Endothelial cell of umbilical vein (primary cell): ENCODE data around the gene TMEM62. TPM values are rescaled to one million over a fixed set of nuclear protein-coding genes. Genes with fewer than 3 reads are reported as not detected.

ENCODE experiments used
- BruUV-seq: library from RNA; stranded (reverse); fragments of 400-500 nt; replicated peaks from 2 replicates; lab custom pipeline; 2021; lab: Mats Ljungman, UMichigan
- CTCF ChIA-PET: fragments of 300-600, 350-600 bp; sonication (Branson Sonifier 250); formaldehyde crosslinking; loops from one replicate; lab custom pipeline; 2021; ENCODE audit warnings: antibody characterized with exemption, inconsistent platforms; lab: Charles Lee
- POLR2A ChIA-PET: fragments of 300-600, 350-600 bp; sonication (Branson Sonifier 250); formaldehyde crosslinking; loops from one replicate; lab custom pipeline; 2021; ENCODE audit warnings: antibody characterized with exemption, inconsistent platforms; lab: Charles Lee
- DNase-seq: peaks from one replicate; pipeline ENCODE4 v3.0.0-alpha.2; 2011; ENCODE audit warnings: low read depth, low spot score
- FAIRE-seq: peaks from 2 replicates; lab custom pipeline; 2011; peaks lifted over from hg19 to GRCh38; lab: Jason Lieb, UNC
- H2AFZ ChIP-seq: 2 replicates; pipeline ENCODE4 v1.6.0; 2012; ENCODE audit warnings: low read depth, low read length, control low read depth, inconsistent platforms
- H3K27ac ChIP-seq: 2 replicates; pipeline ENCODE4 v1.5.1; 2011; ENCODE audit warnings: low read depth, mild to moderate bottlenecking, control low read depth, low read length, moderate library complexity; ENCODE audit not compliant: insufficient read depth
- H3K27me3 ChIP-seq, 2 experiments: 2 replicates each; pipeline versions ENCODE4 v1.6.0 to v1.6.1; 2011; ENCODE audit warnings: low read length in 2 of 2, mixed read lengths in 1 of 2; ENCODE audit not compliant: control insufficient read depth in 2 of 2, insufficient read depth in 2 of 2
- H3K36me3 ChIP-seq, 2 experiments: 2 replicates in 1 of 2; 3 replicates in 1 of 2; pipeline ENCODE4 v1.5.1; 2011; ENCODE audit warnings: low read length in 2 of 2, mild to moderate bottlenecking in 1 of 2, moderate library complexity in 1 of 2; ENCODE audit not compliant: control insufficient read depth in 2 of 2, insufficient read depth in 2 of 2; ENCODE audit errors: extremely low read depth in 1 of 2
- H3K4me1 ChIP-seq: 3 replicates; pipeline ENCODE4 v1.5.1; 2011; ENCODE audit warnings: mild to moderate bottlenecking, low read length; ENCODE audit not compliant: control insufficient read depth, insufficient read depth; ENCODE audit errors: extremely low read depth
- H3K4me2 ChIP-seq: 2 replicates; pipeline ENCODE4 v1.6.1; 2011; ENCODE audit warnings: low read length, control low read depth, mixed read lengths; ENCODE audit not compliant: insufficient read depth
- H3K4me3 ChIP-seq, 3 experiments: fragments of 200-600 bp in 1 of 3; sonication (generic), shearing (Covaris generic) in 1 of 3; replicated peaks in 1 of 3; 2 replicates each; pipeline ENCODE4 v1.5.1; 2011 to 2016; ENCODE audit warnings: control low read depth in 3 of 3, low read length in 3 of 3, mild to moderate bottlenecking in 2 of 3, inconsistent platforms in 1 of 3, low read depth in 1 of 3, moderate library complexity in 1 of 3; ENCODE audit not compliant: insufficient read depth in 1 of 3
- H3K79me2 ChIP-seq: 2 replicates; pipeline ENCODE4 v1.6.0; 2012; ENCODE audit warnings: low read length, inconsistent platforms; ENCODE audit not compliant: control insufficient read depth, insufficient read depth
- H3K9ac ChIP-seq: replicated peaks from 2 replicates; pipeline ENCODE3; 2011; ENCODE audit warnings: low read length, control low read depth; ENCODE audit not compliant: insufficient read depth; ENCODE audit errors: extremely low read depth
- H3K9me1 ChIP-seq: replicated peaks from 3 replicates; pipeline ENCODE4 v1.6.0; 2011; ENCODE audit warnings: mild to moderate bottlenecking, low read length; ENCODE audit not compliant: control insufficient read depth, insufficient read depth; ENCODE audit errors: extremely low read depth
- H3K9me3 ChIP-seq: replicated peaks from 2 replicates; pipeline ENCODE4 v1.5.1; 2012; ENCODE audit warnings: low read length, inconsistent platforms; ENCODE audit not compliant: control insufficient read depth, insufficient read depth
- H4K20me1 ChIP-seq: replicated peaks from 2 replicates; pipeline ENCODE3; 2011; ENCODE audit warnings: mild to moderate bottlenecking, low read length; ENCODE audit not compliant: control insufficient read depth, insufficient read depth; ENCODE audit errors: extremely low read depth
- FOS ChIP-seq: IDR thresholded peaks from 2 replicates; pipeline ENCODE4 v1.6.1; 2011; ENCODE audit warnings: mild to moderate bottlenecking, low read length, moderate library complexity, borderline replicate concordance; ENCODE audit not compliant: insufficient read depth
- MYC ChIP-seq: IDR thresholded peaks from one replicate; pipeline ENCODE4 v1.6.1; 2011; ENCODE audit warnings: mild to moderate bottlenecking, low read depth, low read length
- POLR2A ChIP-seq: IDR thresholded peaks from 2 replicates; pipeline ENCODE4 v1.6.1; 2012; ENCODE audit warnings: low read depth, mild to moderate bottlenecking, control low read depth, low read length
- POLR2AphosphoS5 ChIP-seq: IDR thresholded peaks from 2 replicates; pipeline ENCODE4 v1.6.1; 2012; ENCODE audit warnings: low read depth, mild to moderate bottlenecking, control low read depth, low read length, moderate library complexity; ENCODE audit not compliant: insufficient read depth
- dilution Hi-C: fragments of 300-500 bp; cut with MboI; formaldehyde crosslinking; loops from one replicate; pipeline ENCODE4 v1.15.0; 2019; ENCODE audit warnings: low sequenced_read_pairs; ENCODE audit not compliant: extremely low pct_ligation_motif_present
- intact Hi-C: fragments of 100-400 bp; cut with micrococcal nuclease; formaldehyde crosslinking; loops from one replicate; pipeline ENCODE4 v1.10.0; 2022
- polyA plus RNA-seq, 4 experiments: library from polyadenylated mRNA; depleted of rRNA in 3 of 4; stranded (reverse) in 3 of 4; unstranded in 1 of 4; fragments of >200 nt; gene quantifications; 2 replicates each; pipeline versions ENCODE4 v1.2.1 to v1.2.3, GENCODE V29; 2011 to 2012; ENCODE audit warnings: missing spikeins in 1 of 4
- total RNA-seq: library from RNA; stranded (reverse); gene quantifications from 2 replicates; pipeline ENCODE4 v1.2.3, GENCODE V29; 2021
- TF ChIP-seq, protein P1 (sequence below), 2 donors: IDR thresholded peaks; 1 replicate in 1 of 2; 2 replicates in 1 of 2; pipeline ENCODE4 v1.5.1; 2011; ENCODE audit warnings: low read length in 2 of 2, mild to moderate bottlenecking in 2 of 2, moderate library complexity in 2 of 2, control low read depth in 1 of 2, inconsistent platforms in 1 of 2, low read depth in 1 of 2; ENCODE audit not compliant: insufficient read depth in 1 of 2; ENCODE audit errors: extremely low read depth in 1 of 2

TMEM62 gene
- total and polyA plus RNA-seq, 2 donors (not counting 3 experiments of a cell fraction or from before 2014, with no cell fraction given), result 10.4 to 22.2 TPM

DNA sequence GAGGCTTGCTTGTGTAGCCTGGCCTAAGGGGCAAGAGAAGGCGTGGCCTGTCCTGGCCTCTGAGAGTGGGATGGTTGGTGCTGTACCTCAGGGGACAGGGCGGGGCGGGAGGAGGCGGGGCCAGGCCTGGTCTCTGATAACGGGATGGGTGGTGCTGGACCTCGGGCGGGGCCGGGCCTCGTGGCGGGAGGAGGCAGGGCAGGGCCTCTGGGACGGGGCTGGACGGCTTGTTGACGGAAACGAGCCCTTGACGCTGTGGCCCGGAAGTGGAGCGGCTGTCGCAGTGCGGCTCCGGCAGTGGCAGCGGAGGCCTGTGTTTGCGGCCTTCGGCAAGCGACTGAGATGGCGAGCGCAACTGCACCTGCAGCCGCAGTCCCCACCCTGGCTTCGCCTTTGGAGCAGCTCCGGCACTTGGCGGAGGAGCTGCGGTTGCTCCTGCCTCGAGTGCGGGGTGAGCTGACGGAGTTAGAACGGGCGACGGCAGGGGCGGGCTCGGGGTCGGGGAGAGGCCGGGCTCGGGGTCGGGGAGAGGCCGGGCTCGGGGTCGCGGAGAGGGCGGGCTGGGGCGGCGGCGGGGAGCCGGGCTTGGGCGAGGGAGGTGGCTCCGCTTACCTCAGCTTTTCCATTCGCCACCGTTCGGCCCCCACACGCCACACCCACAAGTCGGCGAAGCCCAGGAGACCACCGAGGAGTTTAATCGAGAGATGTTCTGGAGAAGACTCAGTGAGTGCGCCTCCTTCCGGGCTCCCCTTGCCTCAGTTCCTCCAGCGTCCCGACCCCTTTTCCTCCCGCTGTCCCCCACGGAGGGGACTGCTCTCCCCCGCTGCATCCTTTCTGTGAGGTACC, 52.0 kb downstream of the TMEM62 start, which contains the start of gene CCNDBP1:
TSS of gene CCNDBP1 (plus strand) at position 247 of the 846 bp plus-strand sequence. CDS start at position 343, 96 bp downstream.
- Histone ChIP-seq H3K36me3 (no peaks in the 10 kb centered on the region), H3K9me1 (no peaks in the 10 kb centered on the region), H2AFZ (peak within 1 kb of the TSS; percentile 82), H3K27me3 (no peaks in the 10 kb centered on the region), H3K9me3 (no peaks in the 10 kb centered on the region), H3K9ac (peak within 1 kb of the TSS; percentile 42), H3K79me2 (peaks cover 3% of the 10 kb centered on the region), H3K4me1 (peaks cover 18% of the 10 kb centered on the region), H3K27ac (peak within 1 kb of the TSS; percentile 9), H3K4me2 (peak within 1 kb of the TSS; percentile 87), H3K4me3 (peak within 1 kb of the TSS; percentile 32 to 76 (median 57)), H4K20me1 (no peaks in the 10 kb centered on the region)
- DNase-seq (peak; percentile 70), FAIRE-seq (peak; percentile 86)
- ChIA-PET CTCF (interaction anchor here (0.6 to 2.8 kb wide), 3 partner anchors 19 to 100 kb away, joined by 3 to 38 read pairs (median 26); no protein-coding TSS in a partner anchor), POLR2A (no interaction called here)
- dilution Hi-C loops (no loop called here), intact Hi-C loops (loop anchor here (5.0 kb wide), 1 partner anchor 78 kb away; the partner anchor contains the start of gene UBR1)
- TF ChIP-seq FOS (no peak), MYC (peak; percentile 61), POLR2AphosphoS5 (peak; percentile 79), POLR2A (peak; percentile 73)
- TF ChIP-seq, protein P1, sequence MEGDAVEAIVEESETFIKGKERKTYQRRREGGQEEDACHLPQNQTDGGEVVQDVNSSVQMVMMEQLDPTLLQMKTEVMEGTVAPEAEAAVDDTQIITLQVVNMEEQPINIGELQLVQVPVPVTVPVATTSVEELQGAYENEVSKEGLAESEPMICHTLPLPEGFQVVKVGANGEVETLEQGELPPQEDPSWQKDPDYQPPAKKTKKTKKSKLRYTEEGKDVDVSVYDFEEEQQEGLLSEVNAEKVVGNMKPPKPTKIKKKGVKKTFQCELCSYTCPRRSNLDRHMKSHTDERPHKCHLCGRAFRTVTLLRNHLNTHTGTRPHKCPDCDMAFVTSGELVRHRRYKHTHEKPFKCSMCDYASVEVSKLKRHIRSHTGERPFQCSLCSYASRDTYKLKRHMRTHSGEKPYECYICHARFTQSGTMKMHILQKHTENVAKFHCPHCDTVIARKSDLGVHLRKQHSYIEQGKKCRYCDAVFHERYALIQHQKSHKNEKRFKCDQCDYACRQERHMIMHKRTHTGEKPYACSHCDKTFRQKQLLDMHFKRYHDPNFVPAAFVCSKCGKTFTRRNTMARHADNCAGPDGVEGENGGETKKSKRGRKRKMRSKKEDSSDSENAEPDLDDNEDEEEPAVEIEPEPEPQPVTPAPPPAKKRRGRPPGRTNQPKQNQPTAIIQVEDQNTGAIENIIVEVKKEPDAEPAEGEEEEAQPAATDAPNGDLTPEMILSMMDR (IDR thresholded peaks at IDR 0.05; ENCODE audit: extremely low read depth in 1 of 2, insufficient read depth in 1 of 2, low read depth in 1 of 2, low read length in 2 of 2), result peak in 1 of 2 donors; percentile 35
- BruUV-seq, result no TSS peak
